ENCODE data around the gene GLRA3. TPM values are rescaled to one million over a fixed set of nuclear protein-coding genes. Genes with fewer than 3 reads are reported as not detected.

GLRA3 gene
- total and polyA plus RNA-seq, 2 of the 8 experiments (the other 6 are each of a cell fraction or from before 2014, with no cell fraction given): 0.02 TPM; not detected in 1

GRCh38 chr4:174592256-174592984 is 236.6 kb downstream of the GLRA3 start:
- H3K27ac ChIP-seq (ENCODE audit: low read depth, low read length): no peak overlapping the region
- no peak overlapping the region for H3K4me3 ChIP-seq (ENCODE audit: extremely low read depth in 1 of 4, insufficient read depth in 2 of 4, low read depth in 3 of 4, low read length in 4 of 4)
- peaks cover 0 to 1% (median 0%) of the 10 kb centered on the region in 4 experiments; a peak in 1 of 7 replicates for H3K27me3 ChIP-seq (replicated peaks in 1 of 4; ENCODE audit: control insufficient read depth in 3 of 4, extremely low read depth in 1 of 4, insufficient read depth in 3 of 4, low read length in 3 of 4)
- no peak overlapping the region for H2BK15ac ChIP-seq (ENCODE audit: low read length)
- POLR2A ChIA-PET (ENCODE audit: partially characterized antibody): no interaction called here
- no peaks in the 10 kb centered on the region for H4K20me1 ChIP-seq (replicated peaks in 1 of 2; ENCODE audit: control insufficient read depth in 1 of 2, insufficient read depth in 2 of 2, low read length in 2 of 2)
- H4K5ac ChIP-seq (ENCODE audit: insufficient read length, low read depth, low read length): no peak overlapping the region
- no peak overlapping the region for H3K56ac ChIP-seq (replicated peaks; ENCODE audit: insufficient read length, low read depth, low read length)
- H3K23ac ChIP-seq (ENCODE audit: insufficient read length): no peak overlapping the region
- H3K9me3 ChIP-seq (ENCODE audit: insufficient read depth in 2 of 2, low read depth in 1 of 2, low read length in 1 of 2): no peaks in the 10 kb centered on the region
- no peak overlapping the region for H3K4me2 ChIP-seq (ENCODE audit: insufficient read depth in 1 of 2, low read depth in 2 of 2, low read length in 2 of 2)
- WGBS, 2 experiments (ENCODE audit: extremely low coverage in 1 of 2, insufficient coverage in 1 of 2, insufficient read length in 1 of 2, insufficient replicate concordance in 2 of 2, low coverage in 1 of 2, low lambda C conversion rate in 2 of 2, missing lambda C conversion rate in 1 of 2): 97% methylated on average over 3 of the region's 3 CpGs; no CpG with 5 or more reads in 1 of the 2 experiments
- H2BK120ac ChIP-seq (replicated peaks; ENCODE audit: low read depth, low read length): no peak overlapping the region
- H2BK20ac ChIP-seq (ENCODE audit: low read length): no peak overlapping the region
- DNase-seq (ENCODE audit: low read depth in 1 of 2, low spot score in 2 of 2) (no peak), FAIRE-seq (no peak)
- H4K91ac ChIP-seq (replicated peaks; ENCODE audit: insufficient read length, low read length): no peak overlapping the region
- H3K4me1 ChIP-seq (replicated peaks in 1 of 4; ENCODE audit: control insufficient read depth in 3 of 4, insufficient read depth in 4 of 4, low read length in 3 of 4): no peaks in the 10 kb centered on the region
- no peak overlapping the region for H2AK5ac ChIP-seq (ENCODE audit: low read depth, low read length)
- H3K14ac ChIP-seq (ENCODE audit: insufficient read length): no peak overlapping the region
- H2BK5ac ChIP-seq (ENCODE audit: low read depth, low read length): no peak overlapping the region
- no peak overlapping the region for H3K9ac ChIP-seq (replicated peaks in 1 of 4; ENCODE audit: extremely low read depth in 1 of 4, low read depth in 3 of 4, low read length in 3 of 4)
- no peak overlapping the region for H2AFZ ChIP-seq (ENCODE audit: low read length)
- no peaks in the 10 kb centered on the region for H3K79me1 ChIP-seq (ENCODE audit: low read depth, low read length)
- no peak overlapping the region for H4K8ac ChIP-seq (ENCODE audit: extremely low read depth, insufficient read depth, low read length)
- H2BK12ac ChIP-seq (ENCODE audit: low read depth, low read length): no peak overlapping the region
- no peak overlapping the region for H3K4ac ChIP-seq (replicated peaks; ENCODE audit: insufficient read length, low read depth, low read length)
- no peaks in the 10 kb centered on the region for H3K36me3 ChIP-seq (ENCODE audit: control insufficient read depth in 2 of 4, insufficient read depth in 4 of 4, low read length in 3 of 4)
- H3K79me2 ChIP-seq (ENCODE audit: control insufficient read depth in 1 of 2, insufficient read depth in 2 of 2, low read length in 2 of 2): no peaks in the 10 kb centered on the region
- CTCF ChIA-PET (ENCODE audit: partially characterized antibody): no interaction called here
- no peak overlapping the region for H3K18ac ChIP-seq (ENCODE audit: extremely low read depth, low read length)
- no peaks in the 10 kb centered on the region for H3K23me2 ChIP-seq (ENCODE audit: low read depth, low read length)
- no peak for TF ChIP-seq POLR2AphosphoS5 (IDR thresholded peaks at IDR 0.05; ENCODE audit: low read depth, low read length)

All from H1 (cell line).